Erythroblast (primary cell): ENCODE results near the gene EN2.

Source experiments
- GATA1 ChIP-seq: IDR thresholded peaks from 2 replicates; pipeline ENCODE4 v1.6.1; 2011; ENCODE audit warnings: low read depth, mild to moderate bottlenecking, control low read depth, low read length, moderate library complexity
- POLR2A ChIP-seq: IDR thresholded peaks from 2 replicates; pipeline ENCODE4 v1.6.1; 2011; ENCODE audit warnings: mild to moderate bottlenecking, low read length

- no peak for TF ChIP-seq POLR2A
- no peak for TF ChIP-seq GATA1
Observed at GRCh38 chr7:155460926-155461613, 3.1 kb downstream of the EN2 start.
